ENCODE measurements around the gene TEX264. TPM values are rescaled to one million over a fixed set of nuclear protein-coding genes. Genes with fewer than 3 reads are reported as not detected.

TEX264 gene
- total RNA-seq, 1 experiment from 2014 or later, result 35.0 TPM

GRCh38 chr3:51698209-51698608 lies 27.2 kb downstream of the TEX264 start:
- Histone ChIP-seq H3K9me3 (replicated peaks) (no peaks in the 10 kb centered on the region), H3K4me1 (no peaks in the 10 kb centered on the region), H3K36me3 (peaks cover 11% of the 10 kb centered on the region; the same call in 1 of the 2 replicates), H3K27me3 (no peaks in the 10 kb centered on the region), H3K27ac (no peak overlapping the region), H3K4me3 (no peak overlapping the region)
- no peak for DNase-seq

- peaks cover 7% of the 10 kb centered on the region; the same call in 1 of the 2 replicates for H3K36me3 ChIP-seq
- H3K4me3 ChIP-seq, result no peak overlapping the region
- no peaks in the 10 kb centered on the region for H3K4me1 ChIP-seq
- no peaks in the 10 kb centered on the region for H3K27me3 ChIP-seq
- no peak for DNase-seq
- no peaks in the 10 kb centered on the region for H3K9me3 ChIP-seq (replicated peaks)
- no peak overlapping the region for H3K27ac ChIP-seq
These were observed 29.4 kb downstream of the TEX264 start for GRCh38 chr3:51700403-51700802.

- Histone ChIP-seq H3K36me3 (peaks cover 5% of the 10 kb centered on the region; the same call in 1 of the 2 replicates), H3K4me1 (no peaks in the 10 kb centered on the region), H3K4me3 (no peak overlapping the region), H3K9me3 (replicated peaks) (no peaks in the 10 kb centered on the region), H3K27ac (no peak overlapping the region), H3K27me3 (no peaks in the 10 kb centered on the region)
- no peak for DNase-seq
These were observed 31.1 kb downstream of the TEX264 start for GRCh38 chr3:51702156-51702555.

GRCh38 chr3:51703068-51703760 lies 32.2 kb downstream of the TEX264 start:
- H3K27ac ChIP-seq, result no peak overlapping the region
- no peaks in the 10 kb centered on the region for H3K27me3 ChIP-seq
- no peaks in the 10 kb centered on the region for H3K4me1 ChIP-seq
- DNase-seq, result no peak
- no peak overlapping the region for H3K4me3 ChIP-seq
- peaks cover 5% of the 10 kb centered on the region; the same call in 1 of the 2 replicates for H3K36me3 ChIP-seq
- no peaks in the 10 kb centered on the region for H3K9me3 ChIP-seq (replicated peaks)

GRCh38 chr3:51703761-51704510 lies 32.9 kb downstream of the TEX264 start:
- Histone ChIP-seq H3K36me3 (peaks cover 5% of the 10 kb centered on the region; the same call in 1 of the 2 replicates), H3K9me3 (replicated peaks) (no peaks in the 10 kb centered on the region), H3K27ac (no peak overlapping the region), H3K4me3 (no peak overlapping the region), H3K4me1 (no peaks in the 10 kb centered on the region), H3K27me3 (no peaks in the 10 kb centered on the region)
- no peak for DNase-seq

- no peaks in the 10 kb centered on the region for H3K9me3 ChIP-seq (replicated peaks)
- DNase-seq, result no peak
- H3K4me1 ChIP-seq, result no peaks in the 10 kb centered on the region
- H3K36me3 ChIP-seq, result peaks cover 5% of the 10 kb centered on the region; the same call in 1 of the 2 replicates
- H3K27ac ChIP-seq, result no peak overlapping the region
- no peak overlapping the region for H3K4me3 ChIP-seq
- H3K27me3 ChIP-seq, result no peaks in the 10 kb centered on the region
These were observed 33.5 kb downstream of the TEX264 start for GRCh38 chr3:51704511-51704950.

- no peaks in the 10 kb centered on the region for H3K9me3 ChIP-seq (replicated peaks)
- no peak for DNase-seq
- no peaks in the 10 kb centered on the region for H3K4me1 ChIP-seq
- no peaks in the 10 kb centered on the region for H3K27me3 ChIP-seq
- no peaks in the 10 kb centered on the region for H3K36me3 ChIP-seq
- no peak overlapping the region for H3K4me3 ChIP-seq
- no peak overlapping the region for H3K27ac ChIP-seq
These were observed 34.4 kb downstream of the TEX264 start for GRCh38 chr3:51705276-51706020.

- Histone ChIP-seq H3K27me3 (no peaks in the 10 kb centered on the region), H3K4me1 (peaks cover 3% of the 10 kb centered on the region; the same call in 1 of the 2 replicates), H3K27ac (no peak overlapping the region), H3K36me3 (no peaks in the 10 kb centered on the region), H3K4me3 (no peak overlapping the region), H3K9me3 (replicated peaks) (no peaks in the 10 kb centered on the region)
- DNase-seq, result no peak
These were observed 35.0 kb downstream of the TEX264 start for GRCh38 chr3:51706021-51706485.

GRCh38 chr3:51706788-51707731 lies 36.0 kb downstream of the TEX264 start, which contains the start of gene GRM2:
Gene GRM2, plus strand, starts transcription at chr3:51707068. Its CDS starts 1,916 bp downstream, at chr3:51708984.
- no peaks in the 10 kb centered on the region for H3K9me3 ChIP-seq (replicated peaks)
- H3K36me3 ChIP-seq, result no peaks in the 10 kb centered on the region
- H3K27me3 ChIP-seq, result no peaks in the 10 kb centered on the region
- peaks cover 3% of the 10 kb centered on the region; the same call in 1 of the 2 replicates for H3K4me1 ChIP-seq
- DNase-seq, result peak; percentile 68 to 73
- H3K4me3 ChIP-seq, result peak within 1 kb of the TSS; percentile 36
- no peak within 1 kb of the TSS for H3K27ac ChIP-seq

- DNase-seq, result no peak
- Histone ChIP-seq H3K9me3 (replicated peaks) (no peaks in the 10 kb centered on the region), H3K27me3 (no peaks in the 10 kb centered on the region), H3K36me3 (no peaks in the 10 kb centered on the region), H3K4me1 (peaks cover 3% of the 10 kb centered on the region; the same call in 1 of the 2 replicates), H3K27ac (no peak overlapping the region), H3K4me3 (no peak overlapping the region)
These were observed 37.3 kb downstream of the TEX264 start for GRCh38 chr3:51708216-51708845.

GRCh38 chr3:51709004-51709420 lies 38.0 kb downstream of the TEX264 start:
- Histone ChIP-seq H3K4me1 (peaks cover 3% of the 10 kb centered on the region; the same call in 1 of the 2 replicates), H3K27ac (no peak overlapping the region), H3K4me3 (no peak overlapping the region), H3K27me3 (no peaks in the 10 kb centered on the region), H3K9me3 (replicated peaks) (no peaks in the 10 kb centered on the region), H3K36me3 (no peaks in the 10 kb centered on the region)
- DNase-seq, result no peak

GRCh38 chr3:51709675-51710074 lies 38.6 kb downstream of the TEX264 start:
- Histone ChIP-seq H3K4me3 (no peak overlapping the region), H3K36me3 (no peaks in the 10 kb centered on the region), H3K27me3 (no peaks in the 10 kb centered on the region), H3K4me1 (peaks cover 3% of the 10 kb centered on the region; the same call in 1 of the 2 replicates), H3K27ac (no peak overlapping the region), H3K9me3 (replicated peaks) (no peaks in the 10 kb centered on the region)
- DNase-seq, result no peak

- Histone ChIP-seq H3K9me3 (replicated peaks) (no peaks in the 10 kb centered on the region), H3K27me3 (no peaks in the 10 kb centered on the region), H3K27ac (no peak overlapping the region), H3K36me3 (no peaks in the 10 kb centered on the region), H3K4me3 (no peak overlapping the region), H3K4me1 (peaks cover 3% of the 10 kb centered on the region; the same call in 1 of the 2 replicates)
- DNase-seq, result peak; percentile 44 to 69
These were observed 39.7 kb downstream of the TEX264 start for GRCh38 chr3:51710631-51711351.
